Mammary microvascular endothelial cell (primary cell): ENCODE results near the gene TBX2. TPM values are rescaled to one million over a fixed set of nuclear protein-coding genes. Genes with fewer than 3 reads are reported as not detected.

Source experiments
- total RNA-seq: library from RNA; depleted of rRNA; stranded (reverse); fragments of >200 nt; gene quantifications from 2 replicates; pipeline ENCODE4 v1.2.3, GENCODE V29; 2015

Gene TBX2
- under 0.01 and 0.10 TPM in 2 replicates for total RNA-seq

DNA sequence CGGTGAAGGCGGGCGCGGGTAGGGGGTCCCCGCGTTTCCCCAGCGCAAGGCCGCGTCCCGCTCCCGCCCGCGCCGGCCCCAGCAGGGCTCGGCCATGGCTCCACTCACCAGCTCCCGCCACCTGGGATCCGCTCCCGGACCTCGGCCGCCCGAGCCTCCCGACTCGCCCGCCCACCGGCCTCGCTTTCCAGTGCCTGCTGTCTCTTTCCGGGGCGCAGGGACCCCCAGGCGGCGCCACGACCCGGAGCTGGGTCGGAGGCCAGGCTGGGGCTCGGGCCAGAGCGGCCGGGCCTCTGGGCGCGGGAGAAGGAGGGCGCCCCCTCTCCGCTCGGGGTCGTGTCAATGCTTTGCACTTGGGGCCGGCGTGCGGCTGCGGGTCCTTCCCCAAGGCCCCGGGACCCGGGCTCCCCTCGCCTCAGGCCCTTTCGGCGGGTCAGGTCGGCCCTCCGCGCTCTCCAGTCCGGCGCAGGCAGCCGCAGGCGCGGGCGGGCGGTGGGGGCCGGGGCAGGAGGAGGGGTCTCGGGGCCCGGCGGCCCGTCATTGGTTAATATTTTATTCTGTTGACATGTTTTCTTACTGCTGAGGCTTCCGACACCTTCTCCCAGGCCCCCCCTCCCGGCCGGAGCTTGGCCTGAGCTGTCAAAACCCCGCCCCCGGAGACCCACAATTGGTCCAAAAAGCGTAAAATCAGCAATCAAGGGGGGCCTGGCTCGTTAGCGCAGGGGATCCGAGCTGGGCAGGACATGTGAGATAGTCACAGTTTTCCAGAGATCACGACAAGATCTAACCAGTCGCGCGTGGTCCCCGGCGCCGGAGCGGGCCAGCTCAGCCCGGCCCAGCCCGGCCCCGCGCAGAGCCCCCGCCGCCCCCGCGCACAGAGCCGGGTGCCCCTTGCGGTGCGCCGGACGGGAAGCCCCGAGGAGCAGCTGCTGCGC lies at the start of gene TBX2:
Gene TBX2 (plus strand): TSS at position 713 of the 935 bp plus-strand sequence. CDS start 334 bp downstream, outside the sequence.

DNA sequence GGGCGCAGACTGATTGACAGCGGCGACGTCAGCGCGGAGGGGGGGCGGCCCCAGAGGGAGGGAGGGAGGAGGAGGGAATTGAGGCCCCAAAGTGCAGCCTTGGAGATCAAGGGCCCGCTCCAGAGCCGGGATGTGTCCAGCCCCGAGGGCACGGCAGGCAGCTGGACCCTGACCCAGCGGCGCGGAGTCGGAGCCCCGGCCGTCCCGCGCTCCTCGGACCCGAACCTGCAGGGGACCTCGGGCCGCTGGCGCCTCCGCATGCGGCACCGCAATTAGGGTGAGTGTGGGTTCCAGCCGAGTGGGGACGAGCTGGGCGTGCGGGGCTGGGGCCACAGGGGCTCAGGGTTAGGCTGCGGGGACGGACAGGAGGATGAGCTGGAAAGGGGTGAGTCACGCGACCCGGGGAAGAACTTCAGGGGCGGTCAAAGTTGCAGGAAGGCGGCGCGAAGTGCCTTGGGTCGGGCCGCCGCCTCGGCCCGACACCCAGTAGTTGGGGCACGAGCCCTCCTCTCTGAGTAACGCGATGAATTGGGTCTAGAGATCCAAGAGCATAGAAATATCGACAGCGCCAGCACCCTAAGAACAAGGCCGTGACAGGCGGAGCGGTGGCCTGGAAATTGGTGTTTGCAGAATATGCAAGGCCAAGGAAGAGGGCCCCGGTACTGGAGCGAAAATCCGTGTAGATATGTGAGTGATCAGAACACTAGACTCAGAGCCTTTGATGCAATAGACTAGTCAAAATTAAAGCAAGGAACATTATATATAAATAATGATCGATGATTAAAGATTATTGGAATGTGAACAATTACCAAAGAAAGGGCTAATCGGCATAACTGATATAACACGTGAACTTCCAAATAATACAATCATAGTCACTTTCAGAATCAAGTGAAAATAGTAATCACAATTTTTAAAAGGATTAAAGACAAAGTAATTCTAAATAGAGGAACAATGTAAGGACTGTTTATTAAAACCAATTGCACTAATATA lies 53.0 kb downstream of the TBX2 start, which contains the start of gene TBX4:
Gene TBX4 (plus strand): TSS at position 122 of the 990 bp plus-strand sequence. CDS start 4,069 bp downstream, outside the sequence.

Other genes starting within 250 kb of the TBX2 start
- not detected in 2 replicates for gene TBX4, start 52.6 kb downstream of the TBX2 start, total RNA-seq
- gene NACA2, start 191.4 kb downstream of the TBX2 start, total RNA-seq = not detected in 2 replicates